ENCODE results near the gene LMO4. TPM values are rescaled to one million over a fixed set of nuclear protein-coding genes. Genes with fewer than 3 reads are reported as not detected.

LMO4 gene
- total RNA-seq, 4 donors from 2014 or later, result 48.8 to 67.1 (median 52.2) TPM

GRCh38 chr1:87300628-87301027 lies 28.1 kb upstream of the LMO4 start:
- WGBS, result 82% methylated on average over 8 of the region's 8 CpGs
- Histone ChIP-seq H3K4me1 (no peaks in the 10 kb centered on the region), H3K36me3 (no peaks in the 10 kb centered on the region), H3K9me3 (no peaks in the 10 kb centered on the region), H3K27me3 (no peaks in the 10 kb centered on the region), H3K4me3 (no peak overlapping the region), H3K27ac (no peak overlapping the region)
- no peak for DNase-seq (ENCODE audit: low spot score in 2 of 2)
- TF ChIP-seq EP300 (IDR thresholded peaks at IDR 0.05) (no peak), POLR2A (IDR thresholded peaks at IDR 0.05) (no peak), POLR2AphosphoS5 (IDR thresholded peaks at IDR 0.05) (no peak)
- TF ChIP-seq, protein P1, sequence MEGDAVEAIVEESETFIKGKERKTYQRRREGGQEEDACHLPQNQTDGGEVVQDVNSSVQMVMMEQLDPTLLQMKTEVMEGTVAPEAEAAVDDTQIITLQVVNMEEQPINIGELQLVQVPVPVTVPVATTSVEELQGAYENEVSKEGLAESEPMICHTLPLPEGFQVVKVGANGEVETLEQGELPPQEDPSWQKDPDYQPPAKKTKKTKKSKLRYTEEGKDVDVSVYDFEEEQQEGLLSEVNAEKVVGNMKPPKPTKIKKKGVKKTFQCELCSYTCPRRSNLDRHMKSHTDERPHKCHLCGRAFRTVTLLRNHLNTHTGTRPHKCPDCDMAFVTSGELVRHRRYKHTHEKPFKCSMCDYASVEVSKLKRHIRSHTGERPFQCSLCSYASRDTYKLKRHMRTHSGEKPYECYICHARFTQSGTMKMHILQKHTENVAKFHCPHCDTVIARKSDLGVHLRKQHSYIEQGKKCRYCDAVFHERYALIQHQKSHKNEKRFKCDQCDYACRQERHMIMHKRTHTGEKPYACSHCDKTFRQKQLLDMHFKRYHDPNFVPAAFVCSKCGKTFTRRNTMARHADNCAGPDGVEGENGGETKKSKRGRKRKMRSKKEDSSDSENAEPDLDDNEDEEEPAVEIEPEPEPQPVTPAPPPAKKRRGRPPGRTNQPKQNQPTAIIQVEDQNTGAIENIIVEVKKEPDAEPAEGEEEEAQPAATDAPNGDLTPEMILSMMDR (IDR thresholded peaks at IDR 0.05), result no peak

DNA sequence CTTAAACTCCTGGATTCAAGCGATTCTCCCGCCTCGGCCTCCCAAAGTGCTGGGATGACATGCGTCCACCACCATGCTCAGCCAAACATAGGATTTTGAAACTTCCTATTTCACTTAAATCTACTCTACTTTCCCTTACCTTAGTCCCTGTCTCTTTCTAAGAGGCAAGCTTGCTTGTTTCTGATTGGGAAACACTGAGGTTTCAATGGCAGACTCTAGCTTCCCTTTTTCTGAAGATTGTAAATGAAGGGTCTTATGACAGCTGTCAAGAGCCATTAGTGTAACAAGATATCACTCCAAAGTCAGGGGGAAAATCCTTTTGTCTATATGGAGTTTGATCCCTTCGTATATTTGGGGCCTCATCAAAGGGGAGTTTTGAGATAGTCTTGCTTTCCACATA lies 23.5 kb upstream of the LMO4 start:
- Histone ChIP-seq H3K27ac (no peak overlapping the region), H3K9me3 (no peaks in the 10 kb centered on the region), H3K36me3 (no peaks in the 10 kb centered on the region), H3K4me3 (no peak overlapping the region), H3K27me3 (no peaks in the 10 kb centered on the region), H3K4me1 (no peaks in the 10 kb centered on the region)
- no peak for TF ChIP-seq EP300 (IDR thresholded peaks at IDR 0.05)
- TF ChIP-seq POLR2AphosphoS5 (IDR thresholded peaks at IDR 0.05), result no peak
- TF ChIP-seq, protein P1 (IDR thresholded peaks at IDR 0.05), result no peak
- no peak for TF ChIP-seq POLR2A (IDR thresholded peaks at IDR 0.05)
- no peak for DNase-seq (ENCODE audit: low spot score in 2 of 2)
- WGBS, result 76% methylated on average over 5 of the region's 5 CpGs

- Histone ChIP-seq H3K27ac (no peak overlapping the region), H3K4me3 (no peak overlapping the region), H3K27me3 (no peaks in the 10 kb centered on the region), H3K9me3 (no peaks in the 10 kb centered on the region), H3K4me1 (no peaks in the 10 kb centered on the region), H3K36me3 (no peaks in the 10 kb centered on the region)
- TF ChIP-seq POLR2AphosphoS5 (IDR thresholded peaks at IDR 0.05), result no peak
- TF ChIP-seq, protein P1 (IDR thresholded peaks at IDR 0.05), result no peak
- no peak for TF ChIP-seq EP300 (IDR thresholded peaks at IDR 0.05)
- TF ChIP-seq POLR2A (IDR thresholded peaks at IDR 0.05), result no peak
- DNase-seq (ENCODE audit: low spot score in 2 of 2), result no peak
- 60% methylated on average over 7 of the region's 7 CpGs for WGBS
Observed at GRCh38 chr1:87305762-87306161, 22.9 kb upstream of the LMO4 start.

GRCh38 chr1:87307306-87307705 lies 21.4 kb upstream of the LMO4 start:
- no peaks in the 10 kb centered on the region for H3K9me3 ChIP-seq
- no peaks in the 10 kb centered on the region for H3K36me3 ChIP-seq
- TF ChIP-seq, protein P1 (IDR thresholded peaks at IDR 0.05), result no peak
- no peak for TF ChIP-seq EP300 (IDR thresholded peaks at IDR 0.05)
- no peak for TF ChIP-seq POLR2A (IDR thresholded peaks at IDR 0.05)
- no peak for TF ChIP-seq POLR2AphosphoS5 (IDR thresholded peaks at IDR 0.05)
- no peaks in the 10 kb centered on the region for H3K27me3 ChIP-seq
- 92% methylated on average over 8 of the region's 8 CpGs for WGBS
- DNase-seq (ENCODE audit: low spot score in 2 of 2), result no peak
- H3K27ac ChIP-seq, result no peak overlapping the region
- H3K4me1 ChIP-seq, result no peaks in the 10 kb centered on the region
- H3K4me3 ChIP-seq, result no peak overlapping the region

DNA sequence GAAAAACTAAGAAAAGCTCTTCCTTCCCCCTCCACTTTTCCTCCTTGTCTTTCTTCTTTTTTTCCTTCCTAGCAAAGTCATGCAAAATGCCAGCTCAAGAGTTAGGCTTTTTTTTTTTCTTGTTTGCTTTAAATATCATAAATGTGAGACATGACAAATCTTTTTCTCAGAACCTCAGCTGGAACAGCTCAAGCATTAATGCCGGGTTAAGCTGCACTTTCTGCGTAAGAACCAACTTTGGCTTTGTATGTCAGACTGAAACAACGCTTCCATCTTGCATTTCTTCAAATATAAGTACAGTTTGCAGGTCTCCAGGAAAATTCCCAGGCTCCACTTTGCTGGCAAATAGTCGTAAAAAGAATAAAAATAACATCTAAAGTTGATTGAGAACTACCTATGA lies 20.7 kb upstream of the LMO4 start:
- Histone ChIP-seq H3K27me3 (no peaks in the 10 kb centered on the region), H3K27ac (no peak overlapping the region), H3K4me3 (no peak overlapping the region), H3K9me3 (no peaks in the 10 kb centered on the region), H3K4me1 (no peaks in the 10 kb centered on the region), H3K36me3 (no peaks in the 10 kb centered on the region)
- DNase-seq (ENCODE audit: low spot score in 2 of 2), result no peak
- WGBS, result 90% methylated on average over 4 of the region's 4 CpGs
- TF ChIP-seq, protein P1 (IDR thresholded peaks at IDR 0.05), result no peak
- no peak for TF ChIP-seq EP300 (IDR thresholded peaks at IDR 0.05)
- no peak for TF ChIP-seq POLR2AphosphoS5 (IDR thresholded peaks at IDR 0.05)
- no peak for TF ChIP-seq POLR2A (IDR thresholded peaks at IDR 0.05)

Data from suprapubic skin (tissue), 4 donors.